ENCODE measurements around the gene CDKL1. TPM values are rescaled to one million over a fixed set of nuclear protein-coding genes. Genes with fewer than 3 reads are reported as not detected.
A peak's percentile ranks its signal among the peaks of the same experiment; 100 is the strongest.

CDKL1 gene
- total RNA-seq, 1 donor from 2014 or later = 2.5 TPM

DNA sequence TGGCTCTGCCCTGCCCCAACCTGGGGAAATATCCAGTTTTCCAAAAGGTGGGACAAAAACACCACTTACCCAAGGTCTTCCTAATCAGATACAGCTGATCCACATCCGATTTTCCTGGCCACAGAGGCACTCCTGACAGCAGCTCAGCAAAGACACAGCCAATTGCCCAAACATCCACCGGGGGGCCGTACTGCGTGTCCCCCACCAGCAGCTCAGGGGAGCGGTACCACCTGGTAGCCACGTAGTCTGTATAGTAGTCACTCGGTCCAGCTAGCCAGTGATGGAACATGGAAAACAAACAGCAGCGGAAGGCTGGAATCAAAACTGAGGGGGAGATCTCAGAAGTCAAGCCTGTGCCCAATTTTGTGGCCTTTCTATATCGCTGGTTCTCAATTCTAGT is 55.7 kb downstream of the CDKL1 start:
- H3K27ac Mint-ChIP-seq = no peak overlapping the region
- peaks cover 15% of the 10 kb centered on the region for H3K4me1 Mint-ChIP-seq
- no peak overlapping the region for H3K4me3 Mint-ChIP-seq

DNA sequence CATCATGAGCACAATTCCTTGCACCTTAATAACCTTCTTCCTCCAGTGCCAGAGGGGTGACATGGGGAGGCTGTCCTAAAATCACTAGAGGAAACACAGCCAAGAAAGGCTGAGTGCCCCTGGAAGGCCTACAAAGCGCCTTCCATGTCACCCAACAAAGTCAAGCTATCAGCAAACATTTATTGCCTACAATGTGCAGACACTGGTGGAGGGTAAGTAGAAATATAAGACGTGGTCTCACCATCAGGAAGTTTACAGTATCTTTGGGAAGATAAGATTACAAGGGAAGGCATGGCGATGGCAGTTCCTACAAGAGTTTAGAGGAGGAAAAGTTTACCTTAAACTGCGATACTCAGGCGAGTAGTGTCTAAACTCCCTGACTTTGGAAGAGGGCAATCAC is 56.6 kb downstream of the CDKL1 start:
- no peak overlapping the region for H3K9ac ChIP-seq
- H3K4me2 ChIP-seq = no peak overlapping the region
- H3K9me3 Mint-ChIP-seq = no peaks in the 10 kb centered on the region

More for the DNA sequence above, 55.7 kb downstream of the CDKL1 start:
- Histone ChIP-seq H3K79me2 (ENCODE audit: low read depth) (no peaks in the 10 kb centered on the region), H4K20me1 (ENCODE audit: low read depth) (no peaks in the 10 kb centered on the region), H3K4me1 (peaks cover 26% of the 10 kb centered on the region), H3K9me3 (ENCODE audit: low read depth) (no peaks in the 10 kb centered on the region), H3K4me3 (no peak overlapping the region), H3F3A (ENCODE audit: low read depth) (peaks cover 7% of the 10 kb centered on the region), H3K36me3 (no peaks in the 10 kb centered on the region), H3K9ac (no peak overlapping the region), H2AFZ (replicated peaks) (no peak overlapping the region), H3K4me2 (no peak overlapping the region), H3K27ac (no peak overlapping the region), H3K27me3 (no peaks in the 10 kb centered on the region)
- Mint-ChIP-seq H3K9me3 (no peaks in the 10 kb centered on the region), H3K27me3 (ENCODE audit: insufficient read depth, low read depth) (no peaks in the 10 kb centered on the region), H3K36me3 (no peaks in the 10 kb centered on the region)
- peak; percentile 47 for DNase-seq (ENCODE audit: low spot score)
- TF ChIP-seq EZH2phosphoT487 (IDR thresholded peaks at IDR 0.05) (no peak), EZH2 (IDR thresholded peaks at IDR 0.05) (no peak)
- TF ChIP-seq, protein P1, sequence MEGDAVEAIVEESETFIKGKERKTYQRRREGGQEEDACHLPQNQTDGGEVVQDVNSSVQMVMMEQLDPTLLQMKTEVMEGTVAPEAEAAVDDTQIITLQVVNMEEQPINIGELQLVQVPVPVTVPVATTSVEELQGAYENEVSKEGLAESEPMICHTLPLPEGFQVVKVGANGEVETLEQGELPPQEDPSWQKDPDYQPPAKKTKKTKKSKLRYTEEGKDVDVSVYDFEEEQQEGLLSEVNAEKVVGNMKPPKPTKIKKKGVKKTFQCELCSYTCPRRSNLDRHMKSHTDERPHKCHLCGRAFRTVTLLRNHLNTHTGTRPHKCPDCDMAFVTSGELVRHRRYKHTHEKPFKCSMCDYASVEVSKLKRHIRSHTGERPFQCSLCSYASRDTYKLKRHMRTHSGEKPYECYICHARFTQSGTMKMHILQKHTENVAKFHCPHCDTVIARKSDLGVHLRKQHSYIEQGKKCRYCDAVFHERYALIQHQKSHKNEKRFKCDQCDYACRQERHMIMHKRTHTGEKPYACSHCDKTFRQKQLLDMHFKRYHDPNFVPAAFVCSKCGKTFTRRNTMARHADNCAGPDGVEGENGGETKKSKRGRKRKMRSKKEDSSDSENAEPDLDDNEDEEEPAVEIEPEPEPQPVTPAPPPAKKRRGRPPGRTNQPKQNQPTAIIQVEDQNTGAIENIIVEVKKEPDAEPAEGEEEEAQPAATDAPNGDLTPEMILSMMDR (IDR thresholded peaks at IDR 0.05) = peak; percentile 45

DNA sequence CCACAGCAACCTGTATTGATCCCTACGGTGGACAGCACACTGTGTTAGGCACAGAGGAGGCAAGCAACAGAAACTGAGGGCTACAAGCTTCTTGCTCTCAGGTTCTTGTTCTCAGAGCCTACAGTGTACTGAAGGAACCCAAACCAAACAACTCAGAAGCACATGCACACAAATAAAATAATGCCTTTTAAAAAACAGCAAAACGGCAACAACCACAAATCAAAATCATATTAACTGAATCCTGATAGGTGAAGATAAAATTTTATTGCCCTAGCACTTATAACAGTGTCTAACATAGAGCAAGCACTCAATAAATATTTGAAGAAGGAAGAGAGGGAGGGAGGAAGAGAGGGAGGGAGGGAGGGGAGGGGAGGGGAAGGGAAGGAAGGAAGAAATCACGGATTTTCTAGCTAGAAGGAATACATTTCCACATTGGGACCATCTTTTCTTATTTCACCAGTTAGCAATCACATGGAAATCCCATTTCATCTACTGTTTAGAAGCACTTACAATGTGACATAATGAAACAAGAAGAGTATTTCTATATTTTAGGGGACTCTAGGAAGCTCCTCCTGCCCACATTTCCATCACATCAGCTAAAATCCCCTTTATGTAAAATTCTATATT is 57.4 kb downstream of the CDKL1 start:
- H3K27me3 Mint-ChIP-seq (ENCODE audit: insufficient read depth, low read depth) = no peaks in the 10 kb centered on the region
- no peaks in the 10 kb centered on the region for H3K9me3 Mint-ChIP-seq
- no peak overlapping the region for H3K27ac Mint-ChIP-seq

More for the DNA sequence above, 56.6 kb downstream of the CDKL1 start:
- H3K27ac ChIP-seq = no peak overlapping the region
- H3F3A ChIP-seq (ENCODE audit: low read depth) = peaks cover 16% of the 10 kb centered on the region
- Mint-ChIP-seq H3K27ac (peak overlapping the region; percentile 38), H3K4me3 (no peak overlapping the region), H3K4me1 (peaks cover 19% of the 10 kb centered on the region), H3K27me3 (ENCODE audit: insufficient read depth, low read depth) (no peaks in the 10 kb centered on the region), H3K36me3 (no peaks in the 10 kb centered on the region)
- TF ChIP-seq EZH2 (IDR thresholded peaks at IDR 0.05) = no peak
- no peaks in the 10 kb centered on the region for H3K36me3 ChIP-seq
- peaks cover 27% of the 10 kb centered on the region for H3K4me1 ChIP-seq
- no peak overlapping the region for H2AFZ ChIP-seq (replicated peaks)
- H3K27me3 ChIP-seq = no peaks in the 10 kb centered on the region
- H3K4me3 ChIP-seq = no peak overlapping the region
- no peak for DNase-seq (ENCODE audit: low spot score)
- H4K20me1 ChIP-seq (ENCODE audit: low read depth) = no peaks in the 10 kb centered on the region
- no peaks in the 10 kb centered on the region for H3K9me3 ChIP-seq (ENCODE audit: low read depth)
- no peaks in the 10 kb centered on the region for H3K79me2 ChIP-seq (ENCODE audit: low read depth)

DNA sequence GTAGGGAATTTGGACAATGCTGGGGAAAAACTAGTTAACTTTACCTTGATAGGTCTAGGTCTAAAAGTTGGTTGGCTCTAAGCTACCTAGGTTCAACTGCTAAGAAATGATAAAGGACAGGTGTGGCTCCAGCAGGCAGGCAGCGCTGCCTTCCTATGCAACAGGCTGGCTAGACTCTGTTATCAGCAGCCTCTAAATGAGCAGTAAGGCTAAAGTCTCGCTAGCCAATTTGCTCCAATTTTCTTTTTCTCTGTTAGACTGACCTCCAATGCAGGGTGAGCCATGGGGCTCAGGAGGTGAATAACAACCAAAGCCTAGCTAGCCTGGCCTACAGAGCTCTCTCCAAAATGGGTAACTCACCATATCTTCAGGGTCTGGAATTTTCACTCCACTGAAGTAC is 58.1 kb downstream of the CDKL1 start:
- H3K9me3 Mint-ChIP-seq = no peaks in the 10 kb centered on the region
- Histone ChIP-seq H3F3A (ENCODE audit: low read depth) (peaks cover 28% of the 10 kb centered on the region), H4K20me1 (ENCODE audit: low read depth) (no peaks in the 10 kb centered on the region), H2AFZ (replicated peaks) (no peak overlapping the region), H3K9ac (no peak overlapping the region), H3K9me3 (ENCODE audit: low read depth) (no peaks in the 10 kb centered on the region), H3K36me3 (no peaks in the 10 kb centered on the region), H3K27ac (no peak overlapping the region), H3K4me1 (peaks cover 35% of the 10 kb centered on the region), H3K4me3 (no peak overlapping the region), H3K4me2 (no peak overlapping the region), H3K79me2 (ENCODE audit: low read depth) (no peaks in the 10 kb centered on the region), H3K27me3 (no peaks in the 10 kb centered on the region)
- H3K27me3 Mint-ChIP-seq (ENCODE audit: insufficient read depth, low read depth) = no peaks in the 10 kb centered on the region
- no peak for TF ChIP-seq EZH2phosphoT487 (IDR thresholded peaks at IDR 0.05)
- TF ChIP-seq EZH2 (IDR thresholded peaks at IDR 0.05) = no peak
- no peak for DNase-seq (ENCODE audit: low spot score)
- no peaks in the 10 kb centered on the region for H3K36me3 Mint-ChIP-seq
- H3K4me1 Mint-ChIP-seq = peaks cover 21% of the 10 kb centered on the region
- no peak overlapping the region for H3K27ac Mint-ChIP-seq
- no peak overlapping the region for H3K4me3 Mint-ChIP-seq

More for the DNA sequence above, 57.4 kb downstream of the CDKL1 start:
- no peak overlapping the region for H3K9ac ChIP-seq
- H2AFZ ChIP-seq (replicated peaks) = no peak overlapping the region
- H3K79me2 ChIP-seq (ENCODE audit: low read depth) = no peaks in the 10 kb centered on the region
- peaks cover 34% of the 10 kb centered on the region for H3K4me1 ChIP-seq
- no peak overlapping the region for H3K4me3 ChIP-seq
- no peaks in the 10 kb centered on the region for H3K36me3 Mint-ChIP-seq
- no peaks in the 10 kb centered on the region for H4K20me1 ChIP-seq (ENCODE audit: low read depth)
- no peak overlapping the region for H3K4me3 Mint-ChIP-seq
- DNase-seq (ENCODE audit: low spot score) = no peak
- no peaks in the 10 kb centered on the region for H3K27me3 ChIP-seq
- no peaks in the 10 kb centered on the region for H3K9me3 ChIP-seq (ENCODE audit: low read depth)
- peaks cover 23% of the 10 kb centered on the region for H3F3A ChIP-seq (ENCODE audit: low read depth)
- no peak overlapping the region for H3K4me2 ChIP-seq
- H3K36me3 ChIP-seq = no peaks in the 10 kb centered on the region
- peaks cover 21% of the 10 kb centered on the region for H3K4me1 Mint-ChIP-seq
- no peak overlapping the region for H3K27ac ChIP-seq
- TF ChIP-seq EZH2phosphoT487 (IDR thresholded peaks at IDR 0.05) (no peak), EZH2 (IDR thresholded peaks at IDR 0.05) (no peak)
- TF ChIP-seq, protein P1 (IDR thresholded peaks at IDR 0.05) = no peak
